ENCODE data around the gene HOXD3. TPM values are rescaled to one million over a fixed set of nuclear protein-coding genes. Genes with fewer than 3 reads are reported as not detected.

The HOXD3 gene
- total and polyA plus RNA-seq, 9 donors, result 6.7 to 18.7 (median 14.8) TPM

- Histone ChIP-seq H3K4me3 (peak overlapping the region; percentile 30), H3K27ac (peak overlapping the region in 1 of 2 donors; percentile 82), H3K36me3 (no peaks in the 10 kb centered on the region), H3K4me1 (ENCODE audit: insufficient read depth) (peaks cover 3% of the 10 kb centered on the region), H3K9me3 (no peaks in the 10 kb centered on the region), H3K27me3 (no peaks in the 10 kb centered on the region)
- intact Hi-C loops (cut with DNase I), result no loop called here
- DNase-seq, result peak in 4 of 5 donors; percentile 33 to 42 (median 38)
- TF ChIP-seq CTCF (IDR thresholded peaks at IDR 0.05), result no peak
- no peak for TF ChIP-seq EP300 (IDR thresholded peaks at IDR 0.05)
- TF ChIP-seq POLR2A (IDR thresholded peaks at IDR 0.05), result no peak
- WGBS, 3 donors, result 4 to 21% (median 20%) methylated on average over 14 of the region's 14 CpGs
Measured at GRCh38 chr2:176174382-176174823, 17.3 kb downstream of the HOXD3 start.

- peaks cover 3% of the 10 kb centered on the region for H3K4me1 ChIP-seq (ENCODE audit: insufficient read depth)
- H3K4me3 ChIP-seq, result peak overlapping the region; percentile 30
- no peaks in the 10 kb centered on the region for H3K9me3 ChIP-seq
- H3K27ac ChIP-seq, result peak overlapping the region; percentile 61 to 82
- intact Hi-C loops (cut with DNase I), result no loop called here
- TF ChIP-seq POLR2A (IDR thresholded peaks at IDR 0.05) (no peak), EP300 (IDR thresholded peaks at IDR 0.05) (no peak), CTCF (IDR thresholded peaks at IDR 0.05) (no peak)
- DNase-seq, result peak; percentile 75 to 82 (median 77)
- no peaks in the 10 kb centered on the region for H3K27me3 ChIP-seq
- 7 to 22% (median 10%) methylated on average over 43 to 47 of the region's 47 CpGs for WGBS, 3 donors
- H3K36me3 ChIP-seq, result no peaks in the 10 kb centered on the region
Measured at GRCh38 chr2:176174824-176175708, 18.0 kb downstream of the HOXD3 start.

- H3K36me3 ChIP-seq, result no peaks in the 10 kb centered on the region
- intact Hi-C loops (cut with DNase I), result no loop called here
- no peaks in the 10 kb centered on the region for H3K27me3 ChIP-seq
- peak overlapping the region; percentile 61 to 82 for H3K27ac ChIP-seq
- peak in 2 of 5 donors; percentile 16 to 30 for DNase-seq
- no peak for TF ChIP-seq POLR2A (IDR thresholded peaks at IDR 0.05)
- no peak for TF ChIP-seq EP300 (IDR thresholded peaks at IDR 0.05)
- no peak for TF ChIP-seq CTCF (IDR thresholded peaks at IDR 0.05)
- no peak overlapping the region for H3K4me3 ChIP-seq
- no peaks in the 10 kb centered on the region for H3K9me3 ChIP-seq
- peaks cover 3% of the 10 kb centered on the region for H3K4me1 ChIP-seq (ENCODE audit: insufficient read depth)
- WGBS, 3 donors, result 44 to 62% (median 51%) methylated on average over 7 of the region's 7 CpGs
Measured at GRCh38 chr2:176175709-176176607, 18.9 kb downstream of the HOXD3 start.

GRCh38 chr2:176177580-176178037 is 20.5 kb downstream of the HOXD3 start:
- H3K9me3 ChIP-seq, result no peaks in the 10 kb centered on the region
- H3K27me3 ChIP-seq, result no peaks in the 10 kb centered on the region
- peak overlapping the region in 1 of 2 donors; percentile 39 for H3K27ac ChIP-seq
- WGBS, 3 donors, result 31 to 47% (median 43%) methylated on average over 12 of the region's 12 CpGs
- peak overlapping the region; percentile 24 for H3K4me3 ChIP-seq
- H3K36me3 ChIP-seq, result no peaks in the 10 kb centered on the region
- DNase-seq, result no peak
- intact Hi-C loops (cut with DNase I), result no loop called here
- no peak for TF ChIP-seq POLR2A (IDR thresholded peaks at IDR 0.05)
- no peak for TF ChIP-seq EP300 (IDR thresholded peaks at IDR 0.05)
- TF ChIP-seq CTCF (IDR thresholded peaks at IDR 0.05), result no peak
- H3K4me1 ChIP-seq (ENCODE audit: insufficient read depth), result peaks cover 3% of the 10 kb centered on the region
